OCI-LY3 (cell line): ENCODE measurements around the gene GPR171.

Source experiments
- EZH2phosphoT487 ChIP-seq: fragments of 200-600 bp; shearing (Covaris generic); IDR thresholded peaks from 2 replicates; pipeline ENCODE4 v1.6.1; 2018; ENCODE audit warnings: antibody characterized with exemption, mixed run types, low read depth
- TF ChIP-seq, protein P1 (sequence below): fragments of 200-600, 300-600 bp; sonication (generic); IDR thresholded peaks from 2 replicates; pipeline ENCODE4 v1.5.1; 2014; ENCODE audit warnings: antibody characterized with exemption, low read length, low read depth

DNA sequence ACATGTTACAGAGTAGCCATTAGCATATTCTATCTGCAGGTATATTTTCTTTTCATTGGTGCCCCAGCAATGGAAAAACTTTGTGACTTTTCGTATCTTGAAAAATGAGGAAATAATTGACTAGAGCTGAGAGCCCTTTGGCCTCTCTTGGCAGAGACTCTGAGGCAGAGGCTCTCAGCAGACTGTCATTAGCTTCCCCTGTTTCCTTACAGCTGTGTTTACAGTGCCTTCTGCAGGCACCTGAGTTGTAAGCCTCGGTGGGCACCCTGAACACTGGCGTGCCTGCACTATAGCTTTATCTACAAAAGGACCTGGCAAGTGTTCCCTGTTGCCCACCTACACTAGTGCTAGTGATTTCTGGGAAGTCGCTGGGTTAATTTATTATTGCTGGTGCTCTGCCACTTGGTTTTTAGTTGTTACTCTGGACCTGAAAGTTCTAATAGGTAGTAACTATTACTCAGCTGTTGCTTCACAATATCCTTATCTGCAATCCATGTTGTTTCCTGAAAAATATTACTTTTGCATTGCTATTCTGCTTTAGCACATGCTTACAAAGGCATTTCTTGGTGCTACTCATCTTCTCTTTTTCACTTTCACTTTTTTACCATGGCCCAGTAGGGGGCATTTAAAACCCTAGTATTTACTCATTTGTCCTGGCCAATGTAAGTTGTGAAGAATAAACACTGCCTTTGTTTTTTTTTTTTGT, 7.8 kb upstream of the GPR171 start:
- TF ChIP-seq, protein P1, sequence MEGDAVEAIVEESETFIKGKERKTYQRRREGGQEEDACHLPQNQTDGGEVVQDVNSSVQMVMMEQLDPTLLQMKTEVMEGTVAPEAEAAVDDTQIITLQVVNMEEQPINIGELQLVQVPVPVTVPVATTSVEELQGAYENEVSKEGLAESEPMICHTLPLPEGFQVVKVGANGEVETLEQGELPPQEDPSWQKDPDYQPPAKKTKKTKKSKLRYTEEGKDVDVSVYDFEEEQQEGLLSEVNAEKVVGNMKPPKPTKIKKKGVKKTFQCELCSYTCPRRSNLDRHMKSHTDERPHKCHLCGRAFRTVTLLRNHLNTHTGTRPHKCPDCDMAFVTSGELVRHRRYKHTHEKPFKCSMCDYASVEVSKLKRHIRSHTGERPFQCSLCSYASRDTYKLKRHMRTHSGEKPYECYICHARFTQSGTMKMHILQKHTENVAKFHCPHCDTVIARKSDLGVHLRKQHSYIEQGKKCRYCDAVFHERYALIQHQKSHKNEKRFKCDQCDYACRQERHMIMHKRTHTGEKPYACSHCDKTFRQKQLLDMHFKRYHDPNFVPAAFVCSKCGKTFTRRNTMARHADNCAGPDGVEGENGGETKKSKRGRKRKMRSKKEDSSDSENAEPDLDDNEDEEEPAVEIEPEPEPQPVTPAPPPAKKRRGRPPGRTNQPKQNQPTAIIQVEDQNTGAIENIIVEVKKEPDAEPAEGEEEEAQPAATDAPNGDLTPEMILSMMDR = peak; percentile 50
- TF ChIP-seq EZH2phosphoT487 = no peak
